IMR-90 (cell line): ENCODE results near the gene TRMT2A.

Experiments used
- BHLHE40 ChIP-seq: fragments of 150-350 bp; IDR thresholded peaks from 2 replicates; pipeline ENCODE4 v1.6.1; 2016; ENCODE audit warnings: mild to moderate bottlenecking, low read depth, low read length
- CEBPB ChIP-seq: IDR thresholded peaks from 2 replicates; pipeline ENCODE4 v1.6.1; 2012; ENCODE audit warnings: low read depth, low read length, improper control_type of control experiment
- CTCF ChIP-seq: conservative IDR thresholded peaks from 2 replicates; pipeline ENCODE4 v1.5.1; 2012; ENCODE audit warnings: mild to moderate bottlenecking, low read depth, low read length, improper control_type of control experiment
- ELK1 ChIP-seq: fragments of 150-350 bp; IDR thresholded peaks from 2 replicates; pipeline ENCODE4 v1.6.1; 2016; ENCODE audit warnings: low read depth, mild to moderate bottlenecking, low read length, moderate library complexity, borderline replicate concordance
- MAZ ChIP-seq: IDR thresholded peaks from 2 replicates; pipeline ENCODE4 v1.6.1; 2012; ENCODE audit warnings: low read depth, mild to moderate bottlenecking, low read length, improper control_type of control experiment, moderate library complexity, borderline replicate concordance
- MXI1 ChIP-seq: IDR thresholded peaks from 2 replicates; pipeline ENCODE4 v1.6.1; 2012; ENCODE audit warnings: low read depth, mild to moderate bottlenecking, low read length, moderate library complexity, borderline replicate concordance
- NFE2L2 ChIP-seq: fragments of 150-350 bp; IDR thresholded peaks from 2 replicates; pipeline ENCODE4 v1.6.1; 2016; ENCODE audit warnings: low read depth, mild to moderate bottlenecking, low read length
- POLR2A ChIP-seq: IDR thresholded peaks from 2 replicates; pipeline ENCODE4 v1.6.1; 2012; ENCODE audit warnings: mild to moderate bottlenecking, low read depth, low read length
- RAD21 ChIP-seq: IDR thresholded peaks from 2 replicates; pipeline ENCODE4 v1.6.1; 2012; ENCODE audit warnings: low read length, improper control_type of control experiment
- RCOR1 ChIP-seq: IDR thresholded peaks from 2 replicates; pipeline ENCODE4 v1.6.1; 2012; ENCODE audit warnings: mild to moderate bottlenecking, low read length, improper control_type of control experiment; ENCODE audit not compliant: insufficient replicate concordance
- SMC3 ChIP-seq: fragments of 150-350 bp; IDR thresholded peaks from 2 replicates; pipeline ENCODE4 v1.6.1; 2016; ENCODE audit warnings: low read depth, mild to moderate bottlenecking, antibody characterized with exemption, low read length, moderate library complexity
- USF2 ChIP-seq: fragments of 150-350 bp; IDR thresholded peaks from 2 replicates; pipeline ENCODE4 v1.6.1; 2017; ENCODE audit warnings: mild to moderate bottlenecking, antibody characterized with exemption, low read length, low read depth

- TF ChIP-seq RAD21 (no peak), CTCF (no peak), MXI1 (no peak), POLR2A (no peak), MAZ (no peak), SMC3 (no peak), BHLHE40 (no peak), CEBPB (no peak), RCOR1 (no peak), USF2 (no peak), NFE2L2 (no peak), ELK1 (no peak)
These were observed 20.1 kb upstream of the TRMT2A start for GRCh38 chr22:20137113-20137512.
